Stimulated activated CD4-positive, alpha-beta T cell treated with anti-CD3 and anti-CD28 coated beads, TNF-alpha, amount 100 ng/mL, for 1 hour (primary cell): ENCODE results near the gene NUDT4.
"Not testable (repeated sequence)": the region's sequence is repeated elsewhere in the genome, so short reads cannot be mapped to it uniquely, and the experiment has no call there.

ENCODE experiments used
- DNase-seq, 3 donors: peaks; one replicate each; pipeline ENCODE4 v3.0.0-alpha.2; 2020; ENCODE audit warnings: low read depth in 3 of 3, low spot score in 1 of 3

NUDT4 gene

DNA sequence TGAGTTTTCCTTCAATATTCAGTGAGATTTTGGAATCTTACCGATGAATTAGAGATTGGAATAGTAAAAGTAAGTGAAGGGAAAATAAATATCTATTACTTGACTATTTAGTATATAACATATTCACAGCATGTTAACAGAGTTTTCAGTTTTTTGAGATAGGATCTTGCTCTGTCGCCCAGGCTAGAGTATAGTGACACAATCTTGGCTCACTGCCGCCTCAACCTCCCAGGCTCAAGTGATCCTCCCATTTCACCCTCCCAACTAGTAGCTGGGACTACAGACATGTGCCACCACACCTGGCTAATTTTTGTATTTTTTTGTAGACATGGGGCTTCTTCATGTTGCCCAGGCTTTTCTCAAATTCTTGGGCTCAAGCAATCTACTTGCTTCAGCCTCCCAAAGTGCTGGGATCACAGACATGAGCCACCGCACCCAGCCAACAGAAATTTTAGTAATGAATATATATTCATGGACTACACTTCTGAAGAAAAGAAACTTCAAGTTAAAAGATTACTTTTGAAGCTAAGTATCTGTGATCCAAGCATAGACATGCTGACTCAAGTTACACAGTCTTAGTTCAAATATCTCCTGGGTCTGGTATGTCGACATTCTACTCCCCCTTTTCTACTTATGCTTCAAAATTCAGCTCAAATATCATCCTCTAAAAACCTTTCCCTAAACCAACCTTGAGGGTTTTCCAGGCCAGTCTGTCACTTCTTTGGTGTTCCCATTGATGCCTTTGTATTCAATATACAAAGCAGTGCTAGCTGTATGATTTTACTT is 50.2 kb downstream of the NUDT4 start:
- DNase-seq, result no peak

DNA sequence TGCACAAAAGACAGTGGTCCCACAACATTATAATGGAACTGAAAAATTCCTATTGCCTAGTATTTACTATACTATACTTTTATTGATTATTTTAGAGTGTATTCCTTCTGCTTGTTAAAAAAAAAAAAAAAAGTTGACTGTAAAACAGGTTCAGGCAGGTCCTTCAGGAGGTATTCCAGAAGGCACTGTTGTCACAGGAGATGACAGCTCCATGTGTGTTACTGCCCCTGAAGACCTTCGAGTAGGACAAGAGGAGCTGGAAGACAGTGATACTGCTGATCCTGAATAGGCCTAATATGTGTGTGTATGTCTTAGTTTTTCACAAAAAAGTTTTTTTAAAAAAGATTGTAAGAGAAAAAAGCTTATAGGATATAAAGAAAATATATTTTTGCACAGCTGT is 51.7 kb downstream of the NUDT4 start:
- DNase-seq, result no peak

DNA sequence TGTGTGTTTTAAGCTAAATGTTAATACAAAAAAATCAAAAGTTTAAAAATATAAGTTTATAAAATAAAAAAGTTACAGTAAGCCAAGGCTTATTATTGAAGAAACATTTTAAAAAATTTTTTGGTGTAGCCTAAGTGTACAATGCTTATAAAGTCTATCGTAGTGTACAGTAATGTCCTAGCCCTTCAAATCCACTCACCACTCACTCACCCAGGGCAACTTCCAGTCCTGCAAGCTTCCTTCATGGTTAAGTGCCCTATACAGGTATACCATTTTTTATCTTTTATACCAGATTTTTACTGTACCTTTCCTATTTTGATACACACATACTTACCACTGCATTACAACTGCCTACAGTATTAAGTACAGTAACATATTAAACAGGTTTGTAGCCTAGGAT is 52.1 kb downstream of the NUDT4 start:
- DNase-seq, result no peak

DNA sequence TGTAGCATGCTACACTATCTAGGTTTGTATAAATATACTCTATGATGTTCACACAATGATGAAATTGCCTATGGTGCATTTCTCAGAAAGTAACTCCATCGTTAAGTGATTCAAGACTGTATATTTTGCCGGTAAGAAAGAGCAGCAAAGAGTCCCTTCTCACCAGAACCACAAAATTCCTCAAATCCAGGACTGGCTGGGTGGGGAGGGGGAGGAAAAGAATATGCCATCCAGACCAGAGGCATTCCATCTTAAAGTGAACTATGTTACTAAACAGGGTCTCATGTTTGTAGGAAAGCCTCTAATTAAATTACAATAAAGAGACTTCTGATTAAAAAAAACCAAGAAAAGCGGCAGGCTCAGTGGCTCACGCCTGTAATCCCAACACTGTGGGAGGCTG is 52.6 kb downstream of the NUDT4 start:
- DNase-seq, result no peak

DNA sequence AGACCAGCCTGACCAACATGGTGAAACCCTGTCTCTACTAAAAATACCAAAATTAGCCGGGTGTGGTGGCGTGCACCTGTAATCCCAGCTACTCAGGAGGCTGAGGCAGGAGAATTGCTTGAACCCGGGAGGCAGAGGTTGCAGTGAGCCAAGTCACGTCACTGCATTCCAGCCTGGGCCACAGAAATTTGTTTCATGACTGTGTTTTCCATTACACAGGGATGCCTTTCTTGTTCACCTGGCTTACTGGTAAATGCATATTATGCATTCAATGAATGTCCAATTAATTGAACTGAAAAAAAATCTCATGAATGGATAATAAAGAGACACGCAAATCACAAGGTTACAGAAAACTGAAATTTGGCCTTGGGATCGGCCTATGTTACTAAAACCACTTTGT is 54.3 kb downstream of the NUDT4 start:
- DNase-seq, result not testable (repeated sequence)

DNA sequence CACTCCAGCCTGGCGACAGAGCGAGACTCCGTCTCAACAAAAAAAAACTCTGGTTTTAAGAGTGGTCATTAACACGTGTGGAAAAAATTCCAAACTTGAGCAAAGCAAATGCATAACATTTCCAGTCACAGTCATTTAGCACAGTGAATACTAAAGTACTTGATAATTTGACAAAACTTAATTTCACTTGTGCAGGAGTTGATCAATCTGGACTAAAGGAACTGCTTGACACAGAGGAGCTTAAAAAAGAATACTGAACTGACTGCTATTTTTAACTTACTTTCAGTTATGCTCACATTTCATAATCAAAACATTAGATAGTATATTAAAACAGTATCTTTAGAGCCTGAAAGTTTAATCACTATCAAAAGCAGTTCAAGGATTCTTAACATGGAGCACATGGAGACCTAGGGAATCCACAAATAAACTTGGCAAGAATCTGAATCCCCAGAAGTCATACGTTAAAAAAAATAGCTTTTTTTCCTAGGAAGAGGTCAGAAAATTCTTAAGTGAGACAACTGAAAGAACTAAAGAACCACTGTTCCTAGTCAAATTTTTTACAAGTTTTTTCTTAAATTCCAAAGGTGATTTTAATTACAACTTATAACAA is 56.6 kb downstream of the NUDT4 start:
- no peak for DNase-seq

DNA sequence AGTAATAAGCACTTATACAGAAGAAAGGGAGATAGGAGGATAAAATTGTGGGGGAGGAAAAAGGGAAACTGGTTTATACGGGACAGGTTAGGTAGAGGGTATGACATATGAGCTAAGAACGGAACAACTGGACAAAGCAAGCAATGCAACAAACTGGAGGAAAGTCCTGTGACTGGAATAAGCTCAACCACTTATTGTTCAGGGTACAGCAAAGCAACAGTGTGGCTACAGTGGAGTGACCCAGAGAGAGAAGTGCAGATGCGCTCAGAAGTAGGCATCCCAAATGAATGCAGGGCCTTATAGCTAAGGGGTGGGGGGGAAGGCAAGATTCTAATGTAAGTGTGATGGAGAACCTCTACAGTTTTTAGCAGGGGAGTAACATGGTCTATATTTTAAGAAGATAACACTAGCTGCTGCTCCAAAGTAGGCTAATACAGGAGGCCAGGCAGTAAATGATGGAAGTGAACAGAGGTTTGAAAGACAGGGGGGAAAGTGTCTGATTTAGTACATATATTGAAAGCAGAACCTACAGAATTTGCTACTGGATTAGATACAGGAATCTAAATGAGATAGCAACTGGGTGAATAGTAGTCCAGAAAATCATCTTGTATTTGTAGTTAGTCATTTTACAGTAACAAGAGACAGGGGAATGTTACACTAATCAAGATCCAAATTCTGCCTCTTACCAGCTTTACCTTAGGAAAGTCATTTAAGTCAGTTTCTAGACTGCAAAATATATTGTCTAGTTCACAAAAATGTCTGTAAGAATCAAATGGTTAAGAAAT is 60.7 kb downstream of the NUDT4 start:
- DNase-seq, result no peak

DNA sequence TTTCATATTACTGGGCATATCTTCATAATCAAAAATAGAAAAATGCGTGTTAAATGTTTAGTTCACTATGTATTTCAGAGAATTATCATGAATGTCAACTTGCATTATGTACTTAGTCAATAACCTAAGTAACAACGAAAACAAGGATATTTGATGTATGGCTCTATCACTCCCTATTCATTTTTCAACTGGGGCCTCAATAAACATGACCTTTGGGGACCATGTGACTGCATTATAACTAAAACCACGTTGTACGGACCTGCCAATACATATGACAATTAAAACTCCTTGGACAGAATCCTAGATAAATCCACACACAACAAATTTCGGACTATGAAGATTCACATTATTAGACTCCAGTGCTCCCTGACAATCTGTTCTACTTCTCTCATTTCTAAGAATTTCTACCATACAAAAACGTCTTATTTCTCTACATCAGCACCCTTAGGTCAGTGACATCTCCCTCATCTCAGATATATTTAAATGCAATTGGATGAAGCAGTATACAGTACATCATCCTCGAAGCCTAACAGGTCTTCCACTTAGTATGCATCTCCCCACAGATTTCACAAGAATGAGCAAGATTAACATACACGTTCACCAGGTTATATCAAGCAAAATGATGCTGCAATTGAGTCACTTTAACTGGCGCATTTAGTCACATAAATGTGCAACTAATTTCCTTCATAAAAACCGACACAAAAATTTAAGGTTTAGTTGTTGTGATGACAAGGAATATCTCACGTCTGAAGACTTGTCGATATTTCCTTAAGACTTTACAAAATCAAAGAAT is 62.5 kb downstream of the NUDT4 start:
- DNase-seq, result no peak

DNA sequence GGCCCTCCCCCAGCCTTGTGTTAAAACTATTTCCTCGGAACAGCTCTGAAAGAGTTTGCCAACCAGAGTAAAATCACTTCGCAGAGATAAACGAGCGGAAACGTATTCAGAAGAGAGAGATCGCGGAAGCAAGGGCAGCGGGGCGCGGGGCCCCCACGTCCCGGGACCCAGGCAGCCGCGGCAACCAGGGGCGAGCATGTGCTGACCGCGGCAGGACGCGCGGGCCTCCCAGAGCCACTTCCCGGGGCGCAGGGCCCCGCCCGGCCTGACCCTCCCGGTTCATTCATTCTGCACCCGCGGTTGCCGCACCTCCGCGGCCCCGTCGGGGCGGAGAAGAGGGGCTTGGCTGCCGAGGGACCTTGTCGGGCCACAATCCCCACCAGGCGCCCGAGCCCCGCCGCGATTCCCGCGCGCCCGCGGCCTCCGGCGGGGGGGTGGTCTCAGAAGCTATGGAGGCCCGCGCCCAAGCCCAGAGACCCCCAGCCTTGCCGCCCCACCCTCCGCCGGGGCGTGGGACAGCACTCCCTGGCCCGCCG is 63.4 kb downstream of the NUDT4 start:
- peak in 1 of 3 donors; percentile 9 for DNase-seq

DNA sequence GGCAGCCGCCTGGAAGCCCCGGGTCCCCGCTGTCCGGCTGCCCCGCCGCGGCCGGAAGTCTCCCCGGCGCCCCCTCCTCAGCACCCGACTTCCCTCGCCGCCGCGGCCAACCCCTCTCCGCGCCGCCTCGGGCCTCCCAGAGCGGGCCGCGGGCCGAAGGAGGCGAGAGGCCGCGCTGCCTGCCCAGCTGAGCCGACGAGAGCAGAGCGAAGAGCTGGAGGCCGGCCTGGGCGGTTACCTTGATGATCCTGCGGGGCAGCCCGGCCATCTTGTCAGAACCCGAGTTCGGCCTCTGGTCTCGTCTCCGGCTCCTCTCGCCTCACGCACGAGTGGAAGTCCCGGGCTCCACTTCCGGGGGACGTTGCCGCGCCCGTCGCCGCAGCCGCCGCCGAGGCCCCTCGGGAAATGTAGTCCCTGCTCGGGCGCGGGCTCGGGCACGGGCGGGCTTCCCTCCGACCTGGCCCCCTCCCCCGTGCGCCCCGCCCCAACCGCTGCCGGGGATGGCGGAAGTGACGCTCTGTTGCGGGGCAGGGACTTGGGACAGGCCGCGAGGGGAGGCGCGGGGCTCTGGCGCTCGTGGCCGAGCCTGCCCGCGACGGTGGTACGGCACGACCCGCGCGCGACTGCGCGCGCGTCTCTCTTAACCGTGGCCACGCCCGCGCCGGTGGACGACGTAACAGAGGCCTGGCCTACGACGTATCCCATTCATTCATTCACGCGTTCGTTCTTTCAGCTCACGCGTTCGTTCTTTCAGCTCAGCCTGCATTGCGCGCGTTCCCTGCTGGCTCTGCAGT is 64.1 kb downstream of the NUDT4 start, which contains the start of gene UBE2N:
UBE2N (minus strand) TSS at position 331 of the 794 bp plus-strand sequence; CDS start at position 268, 63 bp downstream.
- peak; percentile 81 to 96 (median 90) for DNase-seq

DNA sequence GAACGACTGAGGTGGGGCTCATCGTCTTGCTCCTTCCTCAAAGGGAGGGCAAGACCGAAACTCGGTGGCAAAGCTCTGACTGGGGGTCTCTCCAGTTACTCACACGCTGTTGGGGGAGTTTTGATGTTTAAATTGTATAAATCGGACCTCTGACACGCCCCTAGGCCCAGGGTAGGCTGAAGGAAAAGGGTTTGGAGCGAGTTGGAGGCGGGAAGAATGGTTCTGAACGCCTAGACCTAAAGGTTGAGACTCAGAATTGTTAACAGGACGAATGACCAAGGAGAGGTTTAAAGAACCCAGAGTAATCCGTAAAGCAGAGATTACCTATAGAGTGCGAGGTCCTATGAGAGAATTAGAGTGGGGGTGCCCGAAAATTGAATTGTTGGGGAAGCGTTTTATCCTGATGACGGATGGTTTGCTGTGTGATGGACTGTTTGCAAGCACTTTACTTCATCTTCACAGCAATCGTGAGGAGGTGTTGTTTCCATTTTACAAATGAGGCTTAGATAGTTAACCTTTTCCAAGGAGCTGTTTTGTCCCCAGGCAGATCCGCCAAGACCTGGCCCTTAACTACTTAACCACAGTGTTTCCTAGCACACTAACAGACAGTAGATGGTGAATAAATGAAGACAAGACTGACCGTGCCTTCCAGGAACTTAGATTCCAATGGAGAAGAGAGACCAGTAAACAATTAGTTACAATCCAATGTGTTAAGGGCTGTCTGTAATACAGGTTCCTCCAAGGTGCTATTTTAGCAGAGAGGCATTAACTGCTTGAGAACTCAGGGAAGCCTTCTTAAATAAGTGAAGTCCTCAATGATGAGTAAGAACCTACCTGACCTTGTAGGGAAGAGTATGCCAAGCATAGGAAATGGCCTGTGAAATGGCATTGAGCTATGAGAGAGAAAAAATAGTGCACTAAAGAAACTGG is 65.0 kb downstream of the NUDT4 start:
- DNase-seq, result no peak

DNA sequence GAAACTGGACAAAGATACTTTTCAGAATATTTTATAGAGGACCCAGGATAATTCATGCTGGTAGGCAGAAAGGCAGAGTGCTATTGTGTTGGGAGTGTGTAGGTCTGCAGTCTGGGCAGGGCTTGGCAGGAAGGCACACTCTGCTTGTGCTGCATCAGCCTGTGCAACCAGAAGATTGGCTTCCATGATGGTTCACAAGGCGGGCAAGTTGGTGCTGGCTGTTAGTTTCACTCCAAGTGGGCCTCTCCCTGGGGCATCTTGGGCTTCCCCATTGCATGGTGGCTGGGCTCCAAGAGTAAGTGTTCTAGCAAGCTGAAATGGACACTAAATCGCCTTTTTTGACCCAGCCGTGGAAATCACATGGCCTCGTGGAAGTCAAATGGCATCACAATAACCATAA is 65.9 kb downstream of the NUDT4 start:
- no peak for DNase-seq

DNA sequence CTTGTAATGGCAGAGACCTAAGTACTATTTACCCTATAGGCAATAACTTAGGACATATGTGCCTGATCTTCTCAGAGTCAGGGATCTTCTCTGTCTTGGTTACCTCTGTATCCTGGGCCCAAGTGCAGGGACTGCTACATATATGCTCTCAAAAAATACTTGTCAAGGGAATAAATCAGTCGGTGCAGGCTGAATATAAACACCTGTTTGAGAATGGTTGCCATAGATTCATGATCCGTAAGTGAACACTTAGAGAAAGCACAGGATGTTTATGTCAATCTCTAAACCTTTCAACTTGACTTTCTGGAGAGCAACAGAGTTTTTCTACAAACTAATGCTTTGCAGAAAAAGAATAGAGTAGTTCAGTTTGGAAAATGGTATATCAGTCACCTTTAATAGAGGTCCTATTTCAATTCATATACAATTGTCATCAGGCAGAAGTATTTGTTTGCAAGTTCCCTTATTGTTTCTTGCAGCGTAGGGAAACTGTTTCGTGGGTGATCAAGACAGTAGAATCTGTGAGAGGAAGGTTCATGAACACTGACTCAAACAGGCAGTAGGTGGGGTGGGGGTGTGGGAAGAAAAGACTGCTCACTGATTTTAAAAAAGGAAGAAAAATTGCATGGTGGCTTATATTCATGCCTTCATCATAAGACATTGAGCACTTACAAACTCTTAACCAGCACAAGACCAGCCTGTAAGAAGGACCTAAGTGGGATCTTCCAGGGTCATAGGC is 70.0 kb downstream of the NUDT4 start:
- DNase-seq, result no peak

DNA sequence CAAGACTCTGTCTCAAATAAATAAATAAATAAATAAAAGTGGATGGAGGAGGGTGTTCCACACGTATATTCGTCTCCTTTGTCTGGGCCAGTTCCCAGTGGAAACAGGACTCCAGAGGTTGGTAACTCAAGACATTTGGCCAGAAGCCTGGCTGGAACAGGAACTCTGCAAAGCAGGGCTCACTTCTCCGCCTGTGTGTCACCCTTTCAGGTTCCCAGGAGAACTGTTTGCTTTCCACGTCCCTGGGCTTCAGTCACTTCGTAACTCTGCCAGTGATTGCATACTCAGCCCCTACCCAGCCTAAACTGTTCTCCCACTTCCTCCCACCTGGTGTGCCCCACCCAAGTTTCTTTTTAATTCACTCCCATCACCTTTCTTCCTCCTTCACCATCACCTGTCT is 71.1 kb downstream of the NUDT4 start:
- no peak for DNase-seq

DNA sequence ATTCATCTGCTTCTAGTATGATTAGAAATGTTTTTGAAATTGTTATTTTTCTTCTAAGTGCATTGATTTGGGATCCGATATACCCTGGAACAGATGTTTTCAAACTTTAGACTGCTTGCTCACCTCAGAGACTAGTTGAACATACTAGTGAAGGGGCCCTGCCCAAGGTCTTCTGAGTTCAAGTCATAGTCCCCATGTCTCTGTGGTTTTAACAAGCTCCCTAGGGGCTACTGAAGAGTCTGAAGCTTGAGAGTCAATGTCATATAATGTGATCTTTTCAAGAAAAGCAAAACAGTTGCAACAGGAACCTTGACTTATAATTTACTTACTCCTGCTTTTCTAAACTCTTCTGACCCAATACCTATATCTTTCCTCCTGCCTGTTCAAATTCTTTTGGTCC is 71.6 kb downstream of the NUDT4 start:
- no peak for DNase-seq

DNA sequence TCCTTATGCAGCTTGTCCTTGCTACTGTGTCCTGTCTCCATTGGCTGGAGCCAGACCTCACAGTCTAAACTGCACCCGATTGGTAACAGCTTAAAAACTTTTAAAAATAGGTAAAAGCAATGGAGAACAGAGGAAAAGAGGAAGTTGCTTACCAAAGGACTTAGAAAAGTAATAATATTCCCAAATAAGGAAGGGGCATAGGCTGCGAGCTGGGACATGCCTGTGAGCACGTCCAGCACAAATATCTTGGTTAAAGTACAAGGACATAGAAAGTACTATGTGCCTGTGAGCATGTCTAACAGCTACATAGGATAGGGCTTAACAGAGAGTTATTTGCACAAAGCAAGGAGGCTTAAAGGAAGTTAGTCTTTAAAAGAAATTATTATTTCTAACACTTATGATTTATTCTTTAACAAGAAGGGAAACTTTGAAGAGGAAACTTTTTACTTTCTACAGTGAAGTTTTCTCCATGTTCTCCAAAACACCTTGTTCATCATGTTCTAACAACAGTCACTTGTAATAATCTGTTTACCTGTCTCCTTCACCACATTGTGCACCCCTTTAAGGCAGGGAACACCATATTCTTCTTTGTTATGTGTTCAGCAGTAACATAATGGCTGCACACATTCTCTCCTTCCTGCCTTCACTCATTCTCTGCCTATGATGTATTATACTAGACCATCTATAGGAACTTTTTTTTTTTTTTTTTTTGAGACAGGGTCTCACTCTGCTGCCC is 73.9 kb downstream of the NUDT4 start:
- no peak for DNase-seq

DNA sequence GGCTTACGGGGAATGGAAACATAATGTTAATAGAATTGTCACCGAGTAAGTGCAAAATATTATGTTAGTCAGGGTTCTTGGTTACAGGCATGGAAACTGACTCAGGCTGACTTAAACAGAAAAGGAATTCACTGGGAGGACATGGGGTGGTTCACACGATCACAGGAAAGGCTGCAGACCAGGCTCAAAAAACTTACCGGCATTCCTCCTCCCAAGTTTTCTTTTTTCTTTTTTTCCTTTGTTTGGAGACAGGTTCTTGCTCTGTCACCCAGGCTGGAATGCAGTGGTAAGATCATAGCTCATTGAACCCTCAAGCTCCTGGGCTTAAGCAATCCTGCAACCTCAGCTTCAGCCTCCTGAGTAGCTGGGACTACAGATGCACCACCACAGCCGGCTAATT is 75.9 kb downstream of the NUDT4 start:
- no peak for DNase-seq

DNA sequence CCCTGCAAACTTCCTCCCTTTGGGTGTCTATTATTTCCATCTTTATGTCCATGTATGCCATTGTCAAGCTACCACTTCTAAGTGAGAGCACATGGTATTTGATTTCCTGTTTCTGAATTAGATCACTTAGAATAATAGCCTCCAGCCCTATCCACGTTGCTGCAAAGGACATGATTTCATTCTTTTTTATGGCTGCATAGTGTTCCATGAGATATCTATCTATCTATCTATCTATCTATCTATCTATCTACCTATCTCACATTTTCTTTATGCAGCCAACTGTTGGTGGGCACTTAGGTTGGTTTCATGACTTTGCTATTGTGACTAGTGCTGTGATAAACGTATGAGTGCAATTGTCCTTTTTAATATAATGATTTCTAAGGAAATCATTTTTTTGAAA is 78.4 kb downstream of the NUDT4 start:
- no peak for DNase-seq
